GM12892 (cell line): ENCODE results near the gene DENND1C.

Experiments
- POLR2A ChIP-seq: IDR thresholded peaks from 2 replicates; pipeline ENCODE4 v1.6.1; 2011; ENCODE audit warnings: low read depth, low read length, control low read depth
- TAF1 ChIP-seq: IDR thresholded peaks from 2 replicates; pipeline ENCODE4 v1.6.1; 2011; ENCODE audit warnings: low read depth, mild to moderate bottlenecking, control low read depth, low read length, borderline replicate concordance

- TF ChIP-seq TAF1 (no peak), POLR2A (no peak)
Observed at GRCh38 chr19:6519289-6519688, 37.7 kb upstream of the DENND1C start.
